GM23338 (cell line): ENCODE results near the gene FGF10. TPM values are rescaled to one million over a fixed set of nuclear protein-coding genes. Genes with fewer than 3 reads are reported as not detected.

ENCODE experiments used
- ATAC-seq: fragments of 200-7000 bp; cut with Tn5 transposase; 3 replicates; pipeline ENCODE4 v1.9.1; 2020
- DNase-seq: peaks from one replicate; pipeline ENCODE4 v3.0.0-alpha.2; 2015; ENCODE audit warnings: low spot score
- H2AFZ ChIP-seq: fragments of 200-600 bp; sonication (generic); 2 replicates; pipeline ENCODE4 v1.8.0; 2016; ENCODE audit warnings: antibody characterized with exemption, mild to moderate bottlenecking, moderate library complexity
- H3F3A ChIP-seq: fragments of 200-600 bp; sonication (generic); replicated peaks from 2 replicates; pipeline ENCODE4 v1.8.0; 2017; ENCODE audit warnings: antibody characterized with exemption, mixed run types, low read depth
- H3K27ac ChIP-seq: fragments of 200-600 bp; sonication (generic); 2 replicates; pipeline ENCODE4 v1.6.1; 2016; ENCODE audit warnings: low read depth
- H3K27me3 ChIP-seq: fragments of 200-600 bp; sonication (generic); 2 replicates; pipeline ENCODE4 v1.8.0; 2016; ENCODE audit warnings: mild to moderate bottlenecking, mixed run types, moderate library complexity; ENCODE audit not compliant: insufficient read depth
- H3K36me3 ChIP-seq: fragments of 200-600 bp; sonication (generic); 2 replicates; pipeline ENCODE4 v1.8.0; 2016; ENCODE audit warnings: mild to moderate bottlenecking; ENCODE audit not compliant: insufficient read depth
- H3K4me1 ChIP-seq: fragments of 200-600 bp; sonication (generic); 2 replicates; pipeline ENCODE4 v1.8.0; 2016; ENCODE audit warnings: mild to moderate bottlenecking, moderate library complexity; ENCODE audit not compliant: insufficient read depth
- H3K4me2 ChIP-seq: fragments of 200-600 bp; sonication (generic); 2 replicates; pipeline ENCODE4 v1.7.1; 2017; ENCODE audit warnings: mixed run types
- H3K4me3 ChIP-seq: fragments of 200-600 bp; sonication (generic); 2 replicates; pipeline ENCODE4 v1.6.1; 2016; ENCODE audit warnings: mixed run types
- H3K79me2 ChIP-seq: fragments of 200-600 bp; sonication (generic); replicated peaks from 2 replicates; pipeline ENCODE4 v1.8.0; 2017; ENCODE audit warnings: mild to moderate bottlenecking; ENCODE audit not compliant: insufficient read depth
- H3K9me2 ChIP-seq: fragments of 200-600 bp; sonication (generic); 2 replicates; pipeline ENCODE4 v1.8.0; 2017; ENCODE audit not compliant: insufficient read depth
- H4K20me1 ChIP-seq: fragments of 200-600 bp; sonication (generic); replicated peaks from 2 replicates; pipeline ENCODE4 v1.8.0; 2017; ENCODE audit warnings: mild to moderate bottlenecking; ENCODE audit not compliant: insufficient read depth
- H3K27ac Mint-ChIP-seq: 2 replicates; pipeline ENCODE4 v1.8.0; 2020; ENCODE audit warnings: inconsistent platforms, mild to moderate bottlenecking, moderate library complexity, mixed read lengths
- H3K27me3 Mint-ChIP-seq: 3 replicates; pipeline ENCODE4 v1.8.0; 2022; ENCODE audit warnings: low read depth, mild to moderate bottlenecking, moderate library complexity, mixed read lengths, inconsistent platforms; ENCODE audit not compliant: insufficient read depth, poor library complexity
- H3K36me3 Mint-ChIP-seq: 3 replicates; pipeline ENCODE4 v1.8.0; 2021; ENCODE audit warnings: low read depth, mild to moderate bottlenecking, inconsistent platforms, moderate library complexity, mixed read lengths
- H3K4me1 Mint-ChIP-seq: 3 replicates; pipeline ENCODE4 v1.8.0; 2020; ENCODE audit warnings: mild to moderate bottlenecking, inconsistent platforms, mixed read lengths
- H3K4me3 Mint-ChIP-seq: 3 replicates; pipeline ENCODE4 v1.8.0; 2021; ENCODE audit warnings: moderate library complexity, mild to moderate bottlenecking, inconsistent platforms, mixed read lengths
- H3K9me3 Mint-ChIP-seq: 3 replicates; pipeline ENCODE4 v1.8.0; 2020; ENCODE audit warnings: moderate library complexity, mild to moderate bottlenecking, inconsistent platforms, mixed read lengths
- CREB1 ChIP-seq: fragments of 250-450 bp; sonication (Bioruptor Pico); IDR thresholded peaks from 2 replicates; pipeline ENCODE4 v1.5.0; 2020; ENCODE audit warnings: low read depth, mild to moderate bottlenecking, moderate library complexity
- CTCF ChIP-seq, 2 experiments: fragments of 200-600 bp in 1 of 2; sonication (generic) in 1 of 2; conservative IDR thresholded peaks; 2 replicates each; pipeline versions ENCODE4 v1.5.1 to v1.6.1; 2016 to 2017; ENCODE audit warnings: antibody characterized with exemption in 2 of 2, low read depth in 2 of 2, mild to moderate bottlenecking in 2 of 2, moderate library complexity in 1 of 2
- EZH2 ChIP-seq: fragments of 200-600 bp; sonication (generic); IDR thresholded peaks from one replicate; pipeline ENCODE4 v1.8.0; 2017; ENCODE audit warnings: antibody characterized with exemption, mild to moderate bottlenecking, low read depth; ENCODE audit not compliant: unreplicated experiment
- EZH2phosphoT487 ChIP-seq: fragments of 200-600 bp; sonication (generic); IDR thresholded peaks from one replicate; pipeline ENCODE4 v1.8.1; 2018; ENCODE audit warnings: antibody characterized with exemption; ENCODE audit not compliant: unreplicated experiment
- JUNB ChIP-seq: IDR thresholded peaks from one replicate; pipeline ENCODE4 v1.6.1; 2016; ENCODE audit warnings: antibody characterized with exemption; ENCODE audit not compliant: unreplicated experiment
- NANOG ChIP-seq: IDR thresholded peaks from 2 replicates; pipeline ENCODE4 v1.6.1; 2016; ENCODE audit warnings: antibody characterized with exemption, borderline replicate concordance
- POLR2AphosphoS5 ChIP-seq: IDR thresholded peaks from 2 replicates; pipeline ENCODE4 v1.6.1; 2016; ENCODE audit warnings: antibody characterized with exemption, low read depth
- STAT1 ChIP-seq: IDR thresholded peaks from one replicate; pipeline ENCODE4 v1.6.1; 2016; ENCODE audit warnings: antibody characterized with exemption; ENCODE audit not compliant: unreplicated experiment
- ZNF114 ChIP-seq: fragments of 250-450 bp; sonication (Bioruptor Pico); IDR thresholded peaks from 2 replicates; pipeline ENCODE4 v1.5.0; 2020; ENCODE audit warnings: mild to moderate bottlenecking, moderate library complexity
- ZNF331 ChIP-seq: fragments of 250-450 bp; sonication (Bioruptor Pico); IDR thresholded peaks from 2 replicates; pipeline ENCODE4 v1.5.0; 2020; ENCODE audit warnings: low read depth, mild to moderate bottlenecking, moderate library complexity
- polyA plus RNA-seq: library from polyadenylated mRNA; unstranded; fragments of >200 nt; fragmentation: Nextera tagmentation; extraction: Ambion mirVana; gene quantifications from 2 replicates; pipeline ENCODE4 v1.2.1, GENCODE V29; 2016
- total RNA-seq: library from RNA; depleted of rRNA; stranded (reverse); fragments of >200 nt; shearing (Covaris generic); gene quantifications from 2 replicates; pipeline ENCODE4 v1.2.3, GENCODE V29; 2014
- TF ChIP-seq, protein P1 (sequence below): IDR thresholded peaks from 2 replicates; pipeline ENCODE4 v1.6.1; 2016; ENCODE audit warnings: antibody characterized with exemption
- TF ChIP-seq, protein P2 (sequence below): fragments of 250-450 bp; sonication (Bioruptor Pico); IDR thresholded peaks from 2 replicates; pipeline ENCODE4 v1.5.0; 2020; ENCODE audit warnings: mild to moderate bottlenecking, moderate library complexity
- TF ChIP-seq, protein P3 (sequence below): IDR thresholded peaks from one replicate; pipeline ENCODE4 v1.6.1; 2018; ENCODE audit warnings: antibody characterized with exemption; ENCODE audit not compliant: unreplicated experiment

Gene FGF10
- total and polyA plus RNA-seq, 2 experiments from 2014 or later = 0.24 to 0.50 TPM

DNA sequence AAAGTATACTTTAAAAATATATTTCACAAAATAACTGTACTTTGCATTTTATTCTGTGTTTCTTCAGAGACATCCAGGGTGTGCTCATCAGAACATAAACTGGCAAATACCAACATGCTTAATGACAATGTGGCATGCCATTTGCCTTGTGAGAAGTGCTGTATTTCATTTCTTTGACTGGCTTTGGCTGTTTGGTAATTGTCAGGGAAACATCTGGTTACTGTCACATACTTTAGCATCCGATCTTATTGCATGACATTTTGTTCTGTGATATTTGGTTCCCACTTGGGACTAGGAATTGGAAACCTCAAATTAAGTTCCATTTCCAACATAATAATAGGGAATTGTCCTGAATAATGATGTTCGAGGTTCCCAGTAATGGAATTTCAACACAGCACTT, 96.5 kb downstream of the FGF10 start:
- no peaks in the 10 kb centered on the region for H3F3A ChIP-seq
- no peaks in the 10 kb centered on the region for H3K4me1 ChIP-seq
- H3K27me3 Mint-ChIP-seq = no peaks in the 10 kb centered on the region
- TF ChIP-seq, protein P1, sequence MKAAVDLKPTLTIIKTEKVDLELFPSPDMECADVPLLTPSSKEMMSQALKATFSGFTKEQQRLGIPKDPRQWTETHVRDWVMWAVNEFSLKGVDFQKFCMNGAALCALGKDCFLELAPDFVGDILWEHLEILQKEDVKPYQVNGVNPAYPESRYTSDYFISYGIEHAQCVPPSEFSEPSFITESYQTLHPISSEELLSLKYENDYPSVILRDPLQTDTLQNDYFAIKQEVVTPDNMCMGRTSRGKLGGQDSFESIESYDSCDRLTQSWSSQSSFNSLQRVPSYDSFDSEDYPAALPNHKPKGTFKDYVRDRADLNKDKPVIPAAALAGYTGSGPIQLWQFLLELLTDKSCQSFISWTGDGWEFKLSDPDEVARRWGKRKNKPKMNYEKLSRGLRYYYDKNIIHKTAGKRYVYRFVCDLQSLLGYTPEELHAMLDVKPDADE = no peak
- TF ChIP-seq CTCF (conservative IDR thresholded peaks at IDR 0.05; ENCODE audit: low read depth in 2 of 2) = no peak
- no peak for TF ChIP-seq EZH2phosphoT487
- no peak for TF ChIP-seq CREB1
- TF ChIP-seq ZNF114 = no peak
- no peak for TF ChIP-seq ZNF331 (CRISPR knock-in tag)
- TF ChIP-seq, protein P2, sequence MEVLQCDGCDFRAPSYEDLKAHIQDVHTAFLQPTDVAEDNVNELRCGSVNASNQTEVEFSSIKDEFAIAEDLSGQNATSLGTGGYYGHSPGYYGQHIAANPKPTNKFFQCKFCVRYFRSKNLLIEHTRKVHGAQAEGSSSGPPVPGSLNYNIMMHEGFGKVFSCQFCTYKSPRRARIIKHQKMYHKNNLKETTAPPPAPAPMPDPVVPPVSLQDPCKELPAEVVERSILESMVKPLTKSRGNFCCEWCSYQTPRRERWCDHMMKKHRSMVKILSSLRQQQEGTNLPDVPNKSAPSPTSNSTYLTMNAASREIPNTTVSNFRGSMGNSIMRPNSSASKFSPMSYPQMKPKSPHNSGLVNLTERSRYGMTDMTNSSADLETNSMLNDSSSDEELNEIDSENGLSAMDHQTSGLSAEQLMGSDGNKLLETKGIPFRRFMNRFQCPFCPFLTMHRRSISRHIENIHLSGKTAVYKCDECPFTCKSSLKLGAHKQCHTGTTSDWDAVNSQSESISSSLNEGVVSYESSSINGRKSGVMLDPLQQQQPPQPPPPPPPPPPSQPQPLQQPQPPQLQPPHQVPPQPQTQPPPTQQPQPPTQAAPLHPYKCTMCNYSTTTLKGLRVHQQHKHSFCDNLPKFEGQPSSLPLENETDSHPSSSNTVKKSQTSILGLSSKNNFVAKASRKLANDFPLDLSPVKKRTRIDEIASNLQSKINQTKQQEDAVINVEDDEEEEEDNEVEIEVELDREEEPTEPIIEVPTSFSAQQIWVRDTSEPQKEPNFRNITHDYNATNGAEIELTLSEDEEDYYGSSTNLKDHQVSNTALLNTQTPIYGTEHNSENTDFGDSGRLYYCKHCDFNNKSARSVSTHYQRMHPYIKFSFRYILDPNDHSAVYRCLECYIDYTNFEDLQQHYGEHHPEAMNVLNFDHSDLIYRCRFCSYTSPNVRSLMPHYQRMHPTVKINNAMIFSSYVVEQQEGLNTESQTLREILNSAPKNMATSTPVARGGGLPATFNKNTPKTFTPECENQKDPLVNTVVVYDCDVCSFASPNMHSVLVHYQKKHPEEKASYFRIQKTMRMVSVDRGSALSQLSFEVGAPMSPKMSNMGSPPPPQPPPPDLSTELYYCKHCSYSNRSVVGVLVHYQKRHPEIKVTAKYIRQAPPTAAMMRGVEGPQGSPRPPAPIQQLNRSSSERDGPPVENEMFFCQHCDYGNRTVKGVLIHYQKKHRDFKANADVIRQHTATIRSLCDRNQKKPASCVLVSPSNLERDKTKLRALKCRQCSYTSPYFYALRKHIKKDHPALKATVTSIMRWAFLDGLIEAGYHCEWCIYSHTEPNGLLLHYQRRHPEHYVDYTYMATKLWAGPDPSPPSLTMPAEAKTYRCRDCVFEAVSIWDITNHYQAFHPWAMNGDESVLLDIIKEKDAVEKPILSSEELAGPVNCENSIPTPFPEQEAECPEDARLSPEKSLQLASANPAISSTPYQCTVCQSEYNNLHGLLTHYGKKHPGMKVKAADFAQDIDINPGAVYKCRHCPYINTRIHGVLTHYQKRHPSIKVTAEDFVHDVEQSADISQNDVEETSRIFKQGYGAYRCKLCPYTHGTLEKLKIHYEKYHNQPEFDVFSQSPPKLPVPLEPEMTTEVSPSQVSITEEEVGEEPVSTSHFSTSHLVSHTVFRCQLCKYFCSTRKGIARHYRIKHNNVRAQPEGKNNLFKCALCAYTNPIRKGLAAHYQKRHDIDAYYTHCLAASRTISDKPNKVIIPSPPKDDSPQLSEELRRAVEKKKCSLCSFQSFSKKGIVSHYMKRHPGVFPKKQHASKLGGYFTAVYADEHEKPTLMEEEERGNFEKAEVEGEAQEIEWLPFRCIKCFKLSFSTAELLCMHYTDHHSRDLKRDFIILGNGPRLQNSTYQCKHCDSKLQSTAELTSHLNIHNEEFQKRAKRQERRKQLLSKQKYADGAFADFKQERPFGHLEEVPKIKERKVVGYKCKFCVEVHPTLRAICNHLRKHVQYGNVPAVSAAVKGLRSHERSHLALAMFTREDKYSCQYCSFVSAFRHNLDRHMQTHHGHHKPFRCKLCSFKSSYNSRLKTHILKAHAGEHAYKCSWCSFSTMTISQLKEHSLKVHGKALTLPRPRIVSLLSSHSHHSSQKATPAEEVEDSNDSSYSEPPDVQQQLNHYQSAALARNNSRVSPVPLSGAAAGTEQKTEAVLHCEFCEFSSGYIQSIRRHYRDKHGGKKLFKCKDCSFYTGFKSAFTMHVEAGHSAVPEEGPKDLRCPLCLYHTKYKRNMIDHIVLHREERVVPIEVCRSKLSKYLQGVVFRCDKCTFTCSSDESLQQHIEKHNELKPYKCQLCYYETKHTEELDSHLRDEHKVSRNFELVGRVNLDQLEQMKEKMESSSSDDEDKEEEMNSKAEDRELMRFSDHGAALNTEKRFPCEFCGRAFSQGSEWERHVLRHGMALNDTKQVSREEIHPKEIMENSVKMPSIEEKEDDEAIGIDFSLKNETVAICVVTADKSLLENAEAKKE = no peak
- TF ChIP-seq NANOG = no peak
- no peak for TF ChIP-seq STAT1
- no peak for TF ChIP-seq POLR2AphosphoS5
- TF ChIP-seq, protein P3, sequence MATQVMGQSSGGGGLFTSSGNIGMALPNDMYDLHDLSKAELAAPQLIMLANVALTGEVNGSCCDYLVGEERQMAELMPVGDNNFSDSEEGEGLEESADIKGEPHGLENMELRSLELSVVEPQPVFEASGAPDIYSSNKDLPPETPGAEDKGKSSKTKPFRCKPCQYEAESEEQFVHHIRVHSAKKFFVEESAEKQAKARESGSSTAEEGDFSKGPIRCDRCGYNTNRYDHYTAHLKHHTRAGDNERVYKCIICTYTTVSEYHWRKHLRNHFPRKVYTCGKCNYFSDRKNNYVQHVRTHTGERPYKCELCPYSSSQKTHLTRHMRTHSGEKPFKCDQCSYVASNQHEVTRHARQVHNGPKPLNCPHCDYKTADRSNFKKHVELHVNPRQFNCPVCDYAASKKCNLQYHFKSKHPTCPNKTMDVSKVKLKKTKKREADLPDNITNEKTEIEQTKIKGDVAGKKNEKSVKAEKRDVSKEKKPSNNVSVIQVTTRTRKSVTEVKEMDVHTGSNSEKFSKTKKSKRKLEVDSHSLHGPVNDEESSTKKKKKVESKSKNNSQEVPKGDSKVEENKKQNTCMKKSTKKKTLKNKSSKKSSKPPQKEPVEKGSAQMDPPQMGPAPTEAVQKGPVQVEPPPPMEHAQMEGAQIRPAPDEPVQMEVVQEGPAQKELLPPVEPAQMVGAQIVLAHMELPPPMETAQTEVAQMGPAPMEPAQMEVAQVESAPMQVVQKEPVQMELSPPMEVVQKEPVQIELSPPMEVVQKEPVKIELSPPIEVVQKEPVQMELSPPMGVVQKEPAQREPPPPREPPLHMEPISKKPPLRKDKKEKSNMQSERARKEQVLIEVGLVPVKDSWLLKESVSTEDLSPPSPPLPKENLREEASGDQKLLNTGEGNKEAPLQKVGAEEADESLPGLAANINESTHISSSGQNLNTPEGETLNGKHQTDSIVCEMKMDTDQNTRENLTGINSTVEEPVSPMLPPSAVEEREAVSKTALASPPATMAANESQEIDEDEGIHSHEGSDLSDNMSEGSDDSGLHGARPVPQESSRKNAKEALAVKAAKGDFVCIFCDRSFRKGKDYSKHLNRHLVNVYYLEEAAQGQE = no peak
- no peak for TF ChIP-seq JUNB
- no peak for TF ChIP-seq EZH2
- no peaks in the 10 kb centered on the region; the same call in 2 of the 3 replicates for H3K36me3 Mint-ChIP-seq
- no peaks in the 10 kb centered on the region for H4K20me1 ChIP-seq
- no peak for ATAC-seq
- no peak overlapping the region for H3K4me3 ChIP-seq
- H3K4me1 Mint-ChIP-seq = no peaks in the 10 kb centered on the region
- no peaks in the 10 kb centered on the region for H3K27me3 ChIP-seq
- DNase-seq = no peak
- H3K9me3 Mint-ChIP-seq = no peaks in the 10 kb centered on the region; the same call in 2 of the 3 replicates
- H3K79me2 ChIP-seq = no peaks in the 10 kb centered on the region
- H3K36me3 ChIP-seq = no peaks in the 10 kb centered on the region
- no peak overlapping the region for H3K27ac ChIP-seq
- no peak overlapping the region for H3K4me3 Mint-ChIP-seq
- no peak overlapping the region for H3K4me2 ChIP-seq
- H3K27ac Mint-ChIP-seq = no peak overlapping the region
- no peak overlapping the region for H2AFZ ChIP-seq
- no peaks in the 10 kb centered on the region for H3K9me2 ChIP-seq
